Breast epithelium (tissue), 4 donors: Measurements from ENCODE around the gene PLEKHM3. TPM values are rescaled to one million over a fixed set of nuclear protein-coding genes. Genes with fewer than 3 reads are reported as not detected.

Experiments used
- DNase-seq, 2 donors: peaks; one replicate each; pipeline ENCODE4 v3.0.0-alpha.2; 2019; ENCODE audit warnings: low spot score in 2 of 2
- H3K27ac ChIP-seq, 2 donors: fragments of 200-600 bp; sonication (generic) in 1 of 2; one replicate each; pipeline ENCODE4 v1.5.1; 2016 to 2019; ENCODE audit warnings: mild to moderate bottlenecking in 1 of 2
- H3K27me3 ChIP-seq, 2 donors: fragments of 200-600 bp; sonication (generic) in 1 of 2; one replicate each; pipeline versions ENCODE4 v1.5.1 to v1.6.0; 2017 to 2019; ENCODE audit warnings: control low read depth in 1 of 2, mild to moderate bottlenecking in 1 of 2
- H3K36me3 ChIP-seq: fragments of 200-600 bp; one replicate; pipeline ENCODE4 v1.5.1; 2019
- H3K4me1 ChIP-seq, 2 donors: fragments of 200-600 bp; sonication (generic); one replicate each; pipeline ENCODE4 v1.5.1; 2016 to 2019; ENCODE audit warnings: control low read depth in 1 of 2
- H3K4me3 ChIP-seq, 3 donors: fragments of 200-600 bp; sonication (generic); 1 replicate in 2 of 3; 2 replicates in 1 of 3; pipeline ENCODE4 v1.5.1; 2016 to 2019; ENCODE audit warnings: mild to moderate bottlenecking in 3 of 3, moderate library complexity in 2 of 3
- H3K9me3 ChIP-seq, 2 donors: fragments of 200-600 bp; sonication (generic) in 1 of 2; one replicate each; pipeline ENCODE4 v1.5.1; 2016 to 2019; ENCODE audit warnings: control low read depth in 1 of 2
- CTCF ChIP-seq, 3 donors: fragments of 450-650 bp; IDR thresholded peaks; one replicate each; pipeline ENCODE4 v1.5.1; 2016 to 2017; ENCODE audit warnings: antibody characterized with exemption in 3 of 3, mild to moderate bottlenecking in 3 of 3, moderate library complexity in 3 of 3
- POLR2A ChIP-seq: fragments of 450-650 bp; IDR thresholded peaks from one replicate; pipeline ENCODE4 v1.6.1; 2016; ENCODE audit warnings: antibody characterized with exemption, mild to moderate bottlenecking, moderate library complexity
- POLR2AphosphoS5 ChIP-seq, 3 donors: sonication (generic); formaldehyde crosslinking; IDR thresholded peaks; one replicate each; pipeline ENCODE4 v1.6.1; 2017; ENCODE audit warnings: antibody characterized with exemption in 3 of 3
- intact Hi-C: fragments of 100-400 bp; cut with DNase I; formaldehyde crosslinking; loops from one replicate; pipeline ENCODE4 v1.15.1; 2023; ENCODE audit warnings: low total_unique reads
- total RNA-seq, 3 donors: library from RNA; depleted of rRNA; stranded (reverse); fragments of >200 nt; gene quantifications; one replicate each; pipeline ENCODE4 v1.1.0, GENCODE V29; 2016

PLEKHM3 gene
- total RNA-seq, 3 donors from 2014 or later = 24.3 to 35.0 (median 29.0) TPM

- Histone ChIP-seq H3K9me3 (no peaks in the 10 kb centered on the region), H3K27me3 (no peaks in the 10 kb centered on the region), H3K4me1 (no peaks in the 10 kb centered on the region), H3K4me3 (no peak overlapping the region), H3K27ac (no peak overlapping the region), H3K36me3 (no peaks in the 10 kb centered on the region)
- DNase-seq = no peak
- intact Hi-C loops = no loop called here
- TF ChIP-seq CTCF (IDR thresholded peaks at IDR 0.05) = no peak
- TF ChIP-seq POLR2AphosphoS5 (IDR thresholded peaks at IDR 0.05) = no peak
- TF ChIP-seq POLR2A = no peak
Measured at GRCh38 chr2:207825978-207826377, 199.3 kb downstream of the PLEKHM3 start.

GRCh38 chr2:207825045-207825954, 200.0 kb downstream of the PLEKHM3 start:
- intact Hi-C loops = no loop called here
- H3K27me3 ChIP-seq = no peaks in the 10 kb centered on the region
- no peaks in the 10 kb centered on the region for H3K36me3 ChIP-seq
- H3K27ac ChIP-seq = no peak overlapping the region
- no peaks in the 10 kb centered on the region for H3K9me3 ChIP-seq
- H3K4me1 ChIP-seq = no peaks in the 10 kb centered on the region
- no peak overlapping the region for H3K4me3 ChIP-seq
- DNase-seq = no peak
- TF ChIP-seq POLR2AphosphoS5 (IDR thresholded peaks at IDR 0.05) (no peak), CTCF (IDR thresholded peaks at IDR 0.05) (no peak), POLR2A (no peak)

GRCh38 chr2:207823865-207824264, 201.5 kb downstream of the PLEKHM3 start:
- TF ChIP-seq CTCF (IDR thresholded peaks at IDR 0.05) = no peak
- no peak for TF ChIP-seq POLR2A
- no peak for TF ChIP-seq POLR2AphosphoS5 (IDR thresholded peaks at IDR 0.05)
- no peak overlapping the region for H3K4me3 ChIP-seq
- no peak overlapping the region for H3K27ac ChIP-seq
- H3K9me3 ChIP-seq = no peaks in the 10 kb centered on the region
- H3K27me3 ChIP-seq = no peaks in the 10 kb centered on the region
- DNase-seq = no peak
- intact Hi-C loops = no loop called here
- H3K4me1 ChIP-seq = no peaks in the 10 kb centered on the region
- H3K36me3 ChIP-seq = no peaks in the 10 kb centered on the region

GRCh38 chr2:207819839-207820784, 205.2 kb downstream of the PLEKHM3 start:
- no peak for DNase-seq
- H3K27ac ChIP-seq = no peak overlapping the region
- no peaks in the 10 kb centered on the region for H3K4me1 ChIP-seq
- no peaks in the 10 kb centered on the region for H3K9me3 ChIP-seq
- TF ChIP-seq POLR2A (no peak), CTCF (IDR thresholded peaks at IDR 0.05) (no peak), POLR2AphosphoS5 (IDR thresholded peaks at IDR 0.05) (no peak)
- H3K4me3 ChIP-seq = no peak overlapping the region
- H3K27me3 ChIP-seq = no peaks in the 10 kb centered on the region
- intact Hi-C loops = no loop called here
- no peaks in the 10 kb centered on the region for H3K36me3 ChIP-seq
